DMS114 treated with DMSO at 0.1 percent for 48 hours (cell line): ENCODE measurements around the gene ZNF226.
"Not testable (repeated sequence)": the region's sequence is repeated elsewhere in the genome, so short reads cannot be mapped to it uniquely, and the experiment has no call there.

Experiments
- DNase-seq: peaks from one replicate; lab custom pipeline; 2025; ENCODE audit not compliant: unreplicated experiment; lab: John Stamatoyannopoulos, UW

ZNF226 gene

DNA sequence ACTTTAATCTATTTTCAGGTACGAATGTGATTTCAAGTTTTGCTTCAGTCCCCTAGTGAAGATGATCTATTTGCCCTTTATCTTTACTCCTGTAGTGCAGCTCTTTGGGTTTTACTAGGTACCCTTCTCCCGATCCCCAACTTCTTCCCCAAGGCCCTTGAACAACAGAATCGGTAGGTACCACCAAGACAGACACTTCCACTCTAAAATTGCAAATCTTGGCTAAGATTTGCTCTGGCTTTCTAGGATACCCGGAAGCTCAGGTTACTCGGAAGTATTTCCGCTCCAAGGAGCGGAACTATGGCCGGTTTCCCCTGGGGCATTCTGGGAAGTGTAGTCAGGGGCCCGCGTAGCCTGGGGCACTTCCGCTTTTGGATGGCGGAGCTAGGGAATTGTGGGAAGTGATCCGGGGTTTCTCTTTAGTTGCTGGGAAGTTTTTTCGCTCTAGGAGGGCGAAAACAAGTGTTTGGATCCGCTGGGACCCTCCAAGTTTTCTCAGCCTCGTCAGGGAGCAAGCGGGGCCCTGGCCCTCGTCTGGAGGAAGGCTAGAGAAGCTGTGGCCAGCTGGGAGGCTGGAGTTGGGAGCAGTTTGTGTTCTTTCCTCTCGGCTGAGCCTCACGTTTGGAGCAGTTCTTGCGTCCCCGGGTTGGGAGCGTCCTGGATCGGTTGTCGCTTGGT lies 42.4 kb downstream of the ZNF226 start:
- DNase-seq: peak; percentile 82

DNA sequence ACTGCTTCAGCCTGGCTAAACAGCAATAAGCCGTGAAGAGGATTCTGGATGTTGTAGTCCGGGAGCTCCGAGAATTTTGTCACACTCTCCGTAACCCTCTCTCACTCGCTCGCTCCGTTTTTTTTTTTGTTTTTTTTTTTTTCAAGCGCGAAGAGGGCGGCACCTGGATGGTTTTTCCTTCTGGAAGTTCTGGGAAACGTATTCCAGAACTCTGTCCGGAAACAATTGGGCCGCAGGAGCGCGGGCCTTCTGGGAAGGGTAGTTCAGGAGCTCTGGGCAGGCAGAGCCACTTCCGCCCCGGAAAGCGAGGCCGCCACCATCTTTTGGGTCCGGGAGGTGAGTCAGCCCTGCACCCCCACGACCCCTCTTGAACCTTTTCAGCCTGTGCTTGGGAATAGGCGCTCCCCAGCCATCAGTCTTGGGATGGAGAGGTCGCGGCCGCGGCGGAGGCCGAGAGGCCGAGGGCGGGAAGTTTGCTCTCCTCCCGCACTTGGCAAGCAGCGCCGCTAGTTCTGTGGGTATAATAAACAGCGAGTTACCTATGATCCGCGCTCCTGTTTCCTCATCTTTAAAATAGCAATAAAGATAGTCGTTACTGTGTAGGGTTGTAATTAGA lies 47.5 kb downstream of the ZNF226 start, which contains the start of gene ZNF227:
Gene ZNF227 (plus strand): TSS at position 283 of the 616 bp plus-strand sequence. CDS start 5,261 bp downstream, outside the sequence.
- peak; percentile 76 for DNase-seq

DNA sequence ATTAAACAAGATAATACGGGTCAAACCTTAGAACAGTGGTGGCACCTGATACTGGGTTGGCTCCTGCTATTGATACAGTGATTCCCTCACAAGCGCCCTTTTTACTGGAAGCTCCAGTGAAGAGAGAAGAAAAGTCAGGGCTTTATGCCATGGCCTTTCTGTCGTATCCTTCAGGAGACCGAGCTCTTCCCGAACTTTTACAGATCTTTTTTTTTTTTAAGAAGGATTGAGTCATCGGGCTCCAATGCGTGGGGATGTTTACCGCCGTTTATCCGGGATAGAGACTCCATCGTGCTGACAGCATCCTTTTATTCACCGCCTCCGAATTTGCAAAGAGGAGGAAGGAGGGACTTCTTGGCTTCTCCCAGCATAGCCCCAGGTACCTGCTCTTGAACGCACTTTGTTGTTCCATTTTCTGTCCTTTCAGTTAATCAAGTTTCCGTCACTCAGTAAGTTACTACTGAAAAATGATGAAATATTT lies 48.0 kb downstream of the ZNF226 start:
- no peak for DNase-seq

DNA sequence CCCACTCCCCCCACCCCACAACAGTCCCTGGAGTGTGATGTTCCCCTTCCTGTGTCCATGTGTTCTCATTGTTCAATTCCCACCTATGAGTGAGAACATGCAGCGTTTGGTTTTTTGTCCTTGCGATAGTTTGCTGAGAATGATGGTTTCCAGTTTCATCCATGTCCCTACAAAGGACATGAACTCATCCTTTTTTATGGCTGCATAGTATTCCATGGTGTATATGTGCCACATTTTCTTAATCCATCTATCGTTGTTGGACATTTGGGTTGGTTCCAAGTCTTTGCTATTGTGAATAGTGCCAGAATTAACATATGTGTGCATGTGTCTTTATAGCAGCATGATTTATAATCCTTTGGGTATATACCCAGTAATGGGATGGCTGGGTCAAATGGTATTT lies 55.0 kb downstream of the ZNF226 start:
- DNase-seq: not testable (repeated sequence)

DNA sequence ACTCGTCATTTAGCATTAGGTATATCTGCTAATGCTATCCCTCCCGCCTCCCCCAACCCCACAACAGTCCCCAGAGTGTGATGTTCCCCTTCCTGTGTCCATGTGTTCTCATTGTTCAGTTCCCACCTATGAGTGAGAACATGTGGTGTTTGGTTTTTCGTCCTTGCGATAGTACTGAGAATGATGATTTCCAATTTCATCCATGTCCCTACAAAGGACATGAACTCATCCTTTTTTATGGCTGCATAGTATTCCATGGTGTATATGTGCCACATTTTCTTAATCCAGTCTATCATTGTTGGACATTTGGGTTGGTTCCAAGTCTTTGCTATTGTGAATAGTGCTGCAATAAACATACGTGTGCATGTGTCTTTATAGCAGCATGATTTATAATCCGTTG lies 55.9 kb downstream of the ZNF226 start:
- DNase-seq: not testable (repeated sequence)

DNA sequence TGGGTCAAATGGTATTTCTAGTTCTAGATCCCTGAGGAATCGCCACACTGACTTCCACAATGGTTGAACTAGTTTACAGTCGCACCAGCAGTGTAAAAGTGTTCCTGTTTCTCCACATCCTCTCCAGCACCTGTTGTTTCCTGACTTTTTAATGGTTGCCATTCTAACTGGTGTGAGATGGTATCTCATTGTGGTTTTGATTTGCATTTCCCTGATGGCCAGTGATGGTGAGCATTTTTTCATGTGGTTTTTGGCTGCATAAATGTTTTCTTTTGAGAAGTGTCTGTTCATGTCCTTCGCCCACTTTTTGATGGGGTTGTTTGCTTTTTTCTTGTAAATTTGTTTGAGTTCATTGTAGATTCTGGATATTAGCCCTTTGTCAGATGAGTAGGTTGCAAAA lies 56.4 kb downstream of the ZNF226 start:
- not testable (repeated sequence) for DNase-seq
